ENCODE results near the gene AKR1C8. TPM values are rescaled to one million over a fixed set of nuclear protein-coding genes. Genes with fewer than 3 reads are reported as not detected.

AKR1C8 gene
- total RNA-seq, 4 donors from 2014 or later, result 1.5 to 3.6 (median 1.5) TPM; not detected in 1

GRCh38 chr10:5211696-5212536, 27.0 kb upstream of the AKR1C8 start:
- TF ChIP-seq CTCF (IDR thresholded peaks at IDR 0.05; ENCODE audit: low read depth), result no peak

- TF ChIP-seq CTCF (IDR thresholded peaks at IDR 0.05; ENCODE audit: low read depth), result no peak
These were observed 21.8 kb upstream of the AKR1C8 start for GRCh38 chr10:5206799-5207198.

DNA sequence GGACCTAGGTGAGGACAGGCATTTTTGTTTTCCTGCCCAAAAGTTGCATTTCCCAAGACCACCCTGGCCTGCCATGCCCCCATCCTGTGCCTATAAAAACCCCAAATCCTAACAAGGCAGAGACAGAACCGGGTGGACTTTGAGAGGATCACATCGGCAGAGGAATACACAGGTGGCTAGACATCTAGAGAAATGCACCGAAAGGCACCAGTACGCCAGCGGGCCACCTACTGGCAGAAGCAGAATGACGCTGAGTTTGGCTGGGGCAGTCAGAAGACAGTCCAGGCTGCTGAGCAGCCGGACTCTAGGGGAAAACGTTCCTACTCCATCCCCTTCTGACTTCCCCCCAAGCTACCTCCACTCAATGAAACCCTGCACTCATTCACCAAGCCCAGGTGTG, 14.4 kb upstream of the AKR1C8 start:
- no peak for TF ChIP-seq CTCF (IDR thresholded peaks at IDR 0.05; ENCODE audit: low read depth)

DNA sequence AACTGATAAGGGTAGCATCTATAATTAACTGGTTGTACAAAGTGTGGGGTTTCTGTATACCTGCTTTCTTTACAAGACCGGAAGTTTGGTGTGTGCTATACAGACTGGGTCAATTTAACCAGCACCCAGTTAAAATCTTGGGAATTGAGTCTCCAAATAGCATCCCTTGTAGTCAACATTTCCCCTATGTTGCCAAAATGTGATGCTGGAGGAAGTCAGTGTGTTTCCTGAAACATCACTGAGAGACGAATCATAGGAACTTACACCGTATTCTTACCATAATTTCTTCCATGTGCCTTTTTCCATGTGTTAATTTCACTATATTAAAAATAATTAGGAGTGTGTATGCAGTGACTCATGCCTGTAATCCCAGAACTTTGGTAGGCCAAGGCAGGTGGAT, 13.4 kb upstream of the AKR1C8 start:
- TF ChIP-seq CTCF (IDR thresholded peaks at IDR 0.05; ENCODE audit: low read depth), result no peak

- TF ChIP-seq CTCF (IDR thresholded peaks at IDR 0.05; ENCODE audit: low read depth), result no peak
These were observed 11.8 kb upstream of the AKR1C8 start, which contains the start of gene AKR1C4 for GRCh38 chr10:5196702-5197113. Gene AKR1C4, plus strand, starts transcription at chr10:5196837. Its CDS starts 31 bp downstream, at chr10:5196868.

GRCh38 chr10:5195727-5196374, 10.9 kb upstream of the AKR1C8 start:
- no peak for TF ChIP-seq CTCF (IDR thresholded peaks at IDR 0.05; ENCODE audit: low read depth)

- no peak for TF ChIP-seq CTCF (IDR thresholded peaks at IDR 0.05; ENCODE audit: low read depth)
These were observed 9.5 kb upstream of the AKR1C8 start for GRCh38 chr10:5194431-5194830.
